SKM-1 (cell line): ENCODE data around the gene KLKB1.

Experiments
- DNase-seq: peaks from one replicate; lab custom pipeline; 2025; ENCODE audit not compliant: unreplicated experiment; lab: John Stamatoyannopoulos, UW

KLKB1 gene

DNA sequence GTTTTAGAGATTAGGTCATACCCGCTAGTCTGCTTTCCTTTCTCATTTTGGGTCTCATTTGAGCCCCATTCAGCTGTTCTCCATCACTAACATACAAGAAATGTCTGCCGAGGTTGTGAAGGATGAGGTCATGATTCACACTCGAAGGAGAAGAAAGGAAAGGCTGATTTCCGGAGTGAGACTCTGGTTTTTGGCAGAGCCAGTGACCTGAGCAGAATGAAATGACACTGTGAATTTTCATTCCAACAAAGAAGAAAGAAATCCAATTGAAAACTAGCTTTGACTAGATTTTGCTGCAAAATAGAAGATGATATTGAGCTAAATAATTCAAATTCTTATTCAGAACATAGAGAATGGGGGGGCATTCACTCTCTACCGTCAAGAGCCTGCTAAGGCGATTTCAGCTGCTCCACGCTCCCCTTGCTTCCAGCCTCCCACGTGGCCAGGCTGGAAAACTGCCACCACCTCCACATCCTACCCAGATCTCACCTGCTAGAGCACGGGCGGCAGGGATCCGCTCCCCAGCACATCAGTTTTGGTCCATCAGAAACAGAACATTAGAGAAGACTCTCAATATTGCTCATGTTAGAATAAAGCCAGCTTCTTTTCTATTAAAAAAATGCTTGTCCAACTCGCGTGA, 77.7 kb downstream of the KLKB1 start:
- no peak for DNase-seq

DNA sequence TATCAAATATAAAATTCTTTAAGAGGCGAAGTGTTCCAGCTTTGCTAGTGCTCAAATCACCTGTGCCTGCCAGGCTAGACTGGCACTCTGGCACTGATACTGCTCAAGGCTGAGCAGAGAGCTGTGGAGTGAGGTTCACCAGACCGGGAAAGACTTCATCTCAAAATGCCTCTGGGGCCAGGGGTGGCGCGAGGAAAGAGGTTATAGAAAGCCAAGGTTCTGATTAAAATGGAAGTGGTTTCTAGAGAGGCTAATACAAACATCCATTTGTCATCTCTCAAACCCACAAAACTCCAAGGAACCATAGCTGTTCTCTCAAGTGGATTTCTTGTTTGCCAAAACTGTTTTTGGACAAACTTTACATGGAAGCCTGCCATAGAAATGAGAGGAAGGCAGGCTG, 80.2 kb downstream of the KLKB1 start:
- DNase-seq, result no peak

DNA sequence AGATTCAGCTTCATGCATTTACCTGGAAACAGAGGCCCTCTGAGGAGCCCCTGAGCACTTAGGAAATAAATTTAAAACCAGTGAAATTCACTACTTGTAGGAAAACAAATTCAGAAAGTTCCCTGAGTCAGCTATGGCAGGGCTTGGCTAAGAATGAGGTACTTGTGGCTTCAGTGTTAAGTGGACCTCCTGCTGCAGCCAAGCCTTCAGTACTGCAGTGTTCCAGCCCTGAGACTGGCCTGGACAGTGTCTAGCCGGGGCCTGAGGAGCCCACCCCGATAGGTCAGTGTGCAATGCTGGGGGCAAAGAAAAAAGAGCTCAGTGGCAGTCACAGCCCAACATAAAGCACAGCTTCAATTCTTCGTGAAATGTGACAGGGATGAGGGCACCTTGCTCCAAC, 80.6 kb downstream of the KLKB1 start:
- DNase-seq, result no peak
